Measurements from ENCODE around the gene MBNL3. TPM values are rescaled to one million over a fixed set of nuclear protein-coding genes. Genes with fewer than 3 reads are reported as not detected.
"Not testable (repeated sequence)": the region's sequence is repeated elsewhere in the genome, so short reads cannot be mapped to it uniquely, and the experiment has no call there.

Gene MBNL3
- total RNA-seq, 1 donor from 2014 or later: 0.68 TPM

GRCh38 chrX:132367984-132368383 lies 120.9 kb downstream of the MBNL3 start:
- DNase-seq: no peak

GRCh38 chrX:132367314-132367713 lies 121.5 kb downstream of the MBNL3 start:
- DNase-seq: no peak

- no peak for DNase-seq
Measured at GRCh38 chrX:132365490-132365889, 123.3 kb downstream of the MBNL3 start.

GRCh38 chrX:132364313-132364712 lies 124.5 kb downstream of the MBNL3 start:
- DNase-seq: no peak

GRCh38 chrX:132353430-132353829 lies 135.4 kb downstream of the MBNL3 start:
- DNase-seq: no peak

- no peak for DNase-seq
Measured at GRCh38 chrX:132336172-132336571, 152.7 kb downstream of the MBNL3 start.

GRCh38 chrX:132333351-132333750 lies 155.5 kb downstream of the MBNL3 start:
- DNase-seq: no peak

GRCh38 chrX:132331532-132331931 lies 157.3 kb downstream of the MBNL3 start:
- no peak for DNase-seq

- DNase-seq: no peak
Measured at GRCh38 chrX:132331000-132331399, 157.8 kb downstream of the MBNL3 start.

- no peak for DNase-seq
Measured at GRCh38 chrX:132330156-132330729, 158.6 kb downstream of the MBNL3 start.

GRCh38 chrX:132326960-132327359 lies 161.9 kb downstream of the MBNL3 start:
- DNase-seq: not testable (repeated sequence)
